ENCODE data around the gene HOXC11.

HOXC11 gene

DNA sequence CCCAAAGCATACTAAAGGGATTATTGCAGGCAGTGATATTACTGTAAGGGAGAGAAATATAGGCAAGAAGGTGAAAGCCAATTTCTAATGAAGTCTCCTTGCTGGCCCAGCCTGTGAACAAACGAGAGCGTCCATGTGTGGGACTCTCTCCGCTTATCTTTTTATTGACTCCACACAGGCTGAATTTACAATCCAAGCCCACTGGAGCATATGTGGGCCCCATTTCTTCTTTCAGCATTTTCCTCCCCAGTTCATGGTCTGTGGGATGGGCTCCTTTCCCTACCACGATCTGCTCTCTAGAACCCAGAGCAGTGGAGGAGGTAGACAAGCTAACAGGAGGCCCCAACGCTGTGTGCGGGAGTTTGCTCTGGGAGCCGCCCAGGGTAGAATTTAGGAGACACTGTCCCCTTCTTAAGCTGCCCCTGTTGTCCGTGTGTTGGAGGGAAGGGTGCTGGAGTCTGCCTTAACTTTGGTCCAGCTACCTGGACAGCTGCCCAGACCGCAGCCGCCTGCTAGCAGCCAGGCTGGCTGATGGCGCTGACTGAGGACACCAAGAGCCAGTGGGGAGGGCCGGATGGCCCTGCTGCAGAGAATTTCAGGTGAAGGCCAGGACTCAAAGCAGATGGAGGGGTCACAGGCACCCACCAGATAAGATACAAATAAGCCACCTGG is 3.2 kb upstream of the HOXC11 start:
- DNase-seq (ENCODE audit: low read depth) = no peak
- TF ChIP-seq, protein P1, sequence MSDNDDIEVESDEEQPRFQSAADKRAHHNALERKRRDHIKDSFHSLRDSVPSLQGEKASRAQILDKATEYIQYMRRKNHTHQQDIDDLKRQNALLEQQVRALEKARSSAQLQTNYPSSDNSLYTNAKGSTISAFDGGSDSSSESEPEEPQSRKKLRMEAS (IDR thresholded peaks at IDR 0.05; ENCODE audit: low read depth, low read length) = no peak
- no peak for TF ChIP-seq MYC (IDR thresholded peaks at IDR 0.05; ENCODE audit: low read depth, low read length)
- no peak for TF ChIP-seq POLR2A (IDR thresholded peaks at IDR 0.05; ENCODE audit: extremely low read depth, insufficient read length)
- TF ChIP-seq, protein P2, sequence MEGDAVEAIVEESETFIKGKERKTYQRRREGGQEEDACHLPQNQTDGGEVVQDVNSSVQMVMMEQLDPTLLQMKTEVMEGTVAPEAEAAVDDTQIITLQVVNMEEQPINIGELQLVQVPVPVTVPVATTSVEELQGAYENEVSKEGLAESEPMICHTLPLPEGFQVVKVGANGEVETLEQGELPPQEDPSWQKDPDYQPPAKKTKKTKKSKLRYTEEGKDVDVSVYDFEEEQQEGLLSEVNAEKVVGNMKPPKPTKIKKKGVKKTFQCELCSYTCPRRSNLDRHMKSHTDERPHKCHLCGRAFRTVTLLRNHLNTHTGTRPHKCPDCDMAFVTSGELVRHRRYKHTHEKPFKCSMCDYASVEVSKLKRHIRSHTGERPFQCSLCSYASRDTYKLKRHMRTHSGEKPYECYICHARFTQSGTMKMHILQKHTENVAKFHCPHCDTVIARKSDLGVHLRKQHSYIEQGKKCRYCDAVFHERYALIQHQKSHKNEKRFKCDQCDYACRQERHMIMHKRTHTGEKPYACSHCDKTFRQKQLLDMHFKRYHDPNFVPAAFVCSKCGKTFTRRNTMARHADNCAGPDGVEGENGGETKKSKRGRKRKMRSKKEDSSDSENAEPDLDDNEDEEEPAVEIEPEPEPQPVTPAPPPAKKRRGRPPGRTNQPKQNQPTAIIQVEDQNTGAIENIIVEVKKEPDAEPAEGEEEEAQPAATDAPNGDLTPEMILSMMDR (IDR thresholded peaks at IDR 0.05; ENCODE audit: low read depth, low read length) = no peak
- no peak overlapping the region for H3K4me3 ChIP-seq (ENCODE audit: low read depth, low read length)

DNA sequence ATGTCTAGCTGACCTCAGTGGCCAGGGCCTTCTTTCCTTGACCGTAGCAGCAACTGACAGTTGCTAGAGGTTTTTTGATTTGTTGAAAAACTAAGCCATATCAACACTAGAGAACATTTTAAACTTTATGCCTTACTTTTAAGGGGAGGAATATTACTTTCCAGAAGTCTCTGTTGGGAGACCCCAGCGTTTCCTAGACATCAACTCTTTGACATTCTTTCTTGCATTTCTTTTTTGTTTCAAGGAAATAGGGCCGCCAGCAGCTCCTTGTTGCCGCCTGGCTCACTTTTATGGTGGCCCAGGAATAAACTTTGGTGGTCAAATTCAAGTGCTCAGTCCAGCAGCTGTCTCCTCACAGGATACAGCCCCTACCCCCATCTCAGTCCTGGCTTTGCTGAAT is 2.5 kb upstream of the HOXC11 start:
- no peak overlapping the region for H3K4me3 ChIP-seq (ENCODE audit: low read depth, low read length)
- no peak for DNase-seq (ENCODE audit: low read depth)
- TF ChIP-seq, protein P1 (IDR thresholded peaks at IDR 0.05; ENCODE audit: low read depth, low read length) = no peak
- TF ChIP-seq, protein P2 (IDR thresholded peaks at IDR 0.05; ENCODE audit: low read depth, low read length) = no peak
- TF ChIP-seq MYC (IDR thresholded peaks at IDR 0.05; ENCODE audit: low read depth, low read length) (no peak), POLR2A (IDR thresholded peaks at IDR 0.05; ENCODE audit: extremely low read depth, insufficient read length) (no peak)

DNA sequence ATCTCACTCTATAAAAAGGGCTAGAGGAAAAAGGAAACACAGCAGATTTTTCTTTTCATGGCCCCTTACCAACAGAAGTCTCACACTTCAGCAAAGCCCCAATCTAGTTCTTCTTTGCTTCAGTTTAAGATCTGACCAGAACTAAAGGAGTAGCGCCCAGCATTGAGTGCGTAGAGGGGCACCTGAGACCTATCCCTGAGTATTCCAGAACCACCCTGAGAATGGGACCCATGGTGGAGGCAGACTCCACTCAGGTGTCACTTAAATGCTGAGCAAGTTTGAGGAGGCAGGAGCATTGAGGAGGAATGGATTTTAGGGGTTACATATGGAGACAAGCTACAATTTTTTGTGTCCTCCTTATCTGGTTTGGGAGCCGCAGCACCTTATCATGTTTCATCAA is 1.8 kb upstream of the HOXC11 start:
- TF ChIP-seq, protein P1 (IDR thresholded peaks at IDR 0.05; ENCODE audit: low read depth, low read length) = no peak
- TF ChIP-seq MYC (IDR thresholded peaks at IDR 0.05; ENCODE audit: low read depth, low read length) = no peak
- TF ChIP-seq, protein P2 (IDR thresholded peaks at IDR 0.05; ENCODE audit: low read depth, low read length) = no peak
- no peak for TF ChIP-seq POLR2A (IDR thresholded peaks at IDR 0.05; ENCODE audit: extremely low read depth, insufficient read length)
- no peak for DNase-seq (ENCODE audit: low read depth)
- H3K4me3 ChIP-seq (ENCODE audit: low read depth, low read length) = no peak overlapping the region

DNA sequence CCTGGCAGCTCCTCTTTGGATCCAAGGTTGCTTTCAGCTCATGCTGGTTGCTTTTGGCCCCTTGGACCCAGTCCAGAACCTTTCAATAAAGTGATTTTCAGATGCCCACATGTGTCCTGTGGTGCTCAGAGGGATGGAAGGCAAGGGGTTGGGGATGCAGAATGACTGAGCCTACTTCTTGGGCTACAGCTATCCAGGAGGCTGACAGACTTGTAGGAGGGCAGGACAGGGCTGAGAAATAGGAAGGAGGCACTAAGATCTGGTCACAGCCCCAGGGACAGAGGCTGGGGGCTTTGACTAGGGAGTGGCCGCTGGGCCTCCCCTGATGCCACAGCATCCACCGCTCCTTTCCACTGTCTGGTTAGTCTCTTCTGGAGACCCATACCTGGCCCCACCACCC is 1.2 kb upstream of the HOXC11 start:
- TF ChIP-seq POLR2A (IDR thresholded peaks at IDR 0.05; ENCODE audit: extremely low read depth, insufficient read length) (no peak), MYC (IDR thresholded peaks at IDR 0.05; ENCODE audit: low read depth, low read length) (no peak)
- TF ChIP-seq, protein P1 (IDR thresholded peaks at IDR 0.05; ENCODE audit: low read depth, low read length) = no peak
- TF ChIP-seq, protein P2 (IDR thresholded peaks at IDR 0.05; ENCODE audit: low read depth, low read length) = no peak
- no peak for DNase-seq (ENCODE audit: low read depth)
- H3K4me3 ChIP-seq (ENCODE audit: low read depth, low read length) = no peak overlapping the region

DNA sequence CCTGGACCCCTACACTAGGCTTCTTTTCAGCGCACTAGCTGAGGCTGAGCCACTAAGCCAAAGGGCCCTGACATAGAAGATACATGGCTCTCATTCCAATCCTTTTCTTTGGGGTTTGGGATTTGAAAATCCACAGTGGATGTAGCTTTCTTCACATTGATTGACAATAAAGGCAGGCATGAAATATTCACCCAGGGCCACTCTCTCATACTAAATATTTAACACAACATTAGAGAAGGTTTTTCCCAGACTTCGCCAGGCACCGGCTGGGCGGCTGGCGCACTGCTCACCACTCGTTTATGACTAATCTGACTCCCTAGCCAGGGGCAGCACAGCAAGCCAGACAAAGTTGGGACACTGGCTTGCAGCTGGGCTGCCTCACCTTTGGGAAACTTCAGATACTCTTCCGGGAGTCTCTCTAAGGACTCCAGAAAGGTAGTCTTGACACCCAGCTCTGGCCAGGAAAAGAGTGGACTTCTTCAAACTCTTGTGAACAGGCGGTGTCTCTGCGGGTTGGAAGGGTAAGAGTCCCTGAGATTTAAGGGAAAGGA is 699 bp upstream of the HOXC11 start:
- H3K4me3 ChIP-seq (ENCODE audit: low read depth, low read length) = no peak overlapping the region
- no peak for TF ChIP-seq POLR2A (IDR thresholded peaks at IDR 0.05; ENCODE audit: extremely low read depth, insufficient read length)
- TF ChIP-seq, protein P2 (IDR thresholded peaks at IDR 0.05; ENCODE audit: low read depth, low read length) = no peak
- no peak for TF ChIP-seq MYC (IDR thresholded peaks at IDR 0.05; ENCODE audit: low read depth, low read length)
- TF ChIP-seq, protein P1 (IDR thresholded peaks at IDR 0.05; ENCODE audit: low read depth, low read length) = no peak

More for the DNA sequence above, 699 bp upstream of the HOXC11 start:
- no peak for DNase-seq (ENCODE audit: low read depth)
